Esophagus muscularis mucosa (tissue), 4 donors: ENCODE measurements around the gene CXCR6.

Source experiments
- EP300 ChIP-seq: sonication (generic); formaldehyde crosslinking; IDR thresholded peaks from one replicate; pipeline ENCODE4 v1.6.1; 2017; ENCODE audit warnings: antibody characterized with exemption
- POLR2A ChIP-seq: fragments of 450-650 bp; IDR thresholded peaks from one replicate; pipeline ENCODE4 v1.6.1; 2017; ENCODE audit warnings: antibody characterized with exemption, moderate library complexity, mild to moderate bottlenecking, low read depth
- TF ChIP-seq, protein P1 (sequence below), 3 experiments: fragments of 200-600 bp in 2 of 3; fragments of 450-650 bp in 1 of 3; sonication (generic) in 2 of 3; IDR thresholded peaks; one replicate each; pipeline ENCODE4 v1.5.1; 2017 to 2019; ENCODE audit warnings: antibody characterized with exemption in 3 of 3, mild to moderate bottlenecking in 2 of 3, moderate library complexity in 1 of 3

DNA sequence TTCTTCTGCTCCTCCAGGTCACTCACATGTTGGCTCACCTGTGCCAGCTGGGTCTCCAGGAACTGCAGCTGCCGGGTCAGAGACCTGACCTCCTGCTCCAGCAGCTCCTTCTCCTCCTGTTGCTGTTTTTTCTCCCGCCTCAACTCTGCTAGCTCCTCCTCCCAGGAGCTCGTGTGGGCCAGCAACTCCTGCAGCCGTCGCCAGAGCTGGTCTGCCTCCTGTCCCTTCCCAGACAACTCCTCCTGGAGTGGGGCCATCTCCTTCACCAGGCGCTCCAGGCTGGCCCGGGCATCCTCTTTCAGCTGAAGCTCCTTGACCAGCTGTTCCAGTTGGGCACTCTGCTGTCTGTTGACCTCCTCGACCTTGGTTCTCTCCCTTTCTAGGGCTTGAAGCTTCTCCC lies 24.5 kb downstream of the CXCR6 start:
- TF ChIP-seq, protein P1, sequence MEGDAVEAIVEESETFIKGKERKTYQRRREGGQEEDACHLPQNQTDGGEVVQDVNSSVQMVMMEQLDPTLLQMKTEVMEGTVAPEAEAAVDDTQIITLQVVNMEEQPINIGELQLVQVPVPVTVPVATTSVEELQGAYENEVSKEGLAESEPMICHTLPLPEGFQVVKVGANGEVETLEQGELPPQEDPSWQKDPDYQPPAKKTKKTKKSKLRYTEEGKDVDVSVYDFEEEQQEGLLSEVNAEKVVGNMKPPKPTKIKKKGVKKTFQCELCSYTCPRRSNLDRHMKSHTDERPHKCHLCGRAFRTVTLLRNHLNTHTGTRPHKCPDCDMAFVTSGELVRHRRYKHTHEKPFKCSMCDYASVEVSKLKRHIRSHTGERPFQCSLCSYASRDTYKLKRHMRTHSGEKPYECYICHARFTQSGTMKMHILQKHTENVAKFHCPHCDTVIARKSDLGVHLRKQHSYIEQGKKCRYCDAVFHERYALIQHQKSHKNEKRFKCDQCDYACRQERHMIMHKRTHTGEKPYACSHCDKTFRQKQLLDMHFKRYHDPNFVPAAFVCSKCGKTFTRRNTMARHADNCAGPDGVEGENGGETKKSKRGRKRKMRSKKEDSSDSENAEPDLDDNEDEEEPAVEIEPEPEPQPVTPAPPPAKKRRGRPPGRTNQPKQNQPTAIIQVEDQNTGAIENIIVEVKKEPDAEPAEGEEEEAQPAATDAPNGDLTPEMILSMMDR (IDR thresholded peaks at IDR 0.05): no peak
- no peak for TF ChIP-seq EP300
- no peak for TF ChIP-seq POLR2A
